ENCODE measurements around the gene TRIM63. TPM values are rescaled to one million over a fixed set of nuclear protein-coding genes. Genes with fewer than 3 reads are reported as not detected.
A peak's percentile ranks its signal among the peaks of the same experiment; 100 is the strongest.

The TRIM63 gene
- polyA plus RNA-seq, 12 donors = 13.4 to 57.6 (median 38.9) TPM; not detected in 1

- peak; percentile 90 for DNase-seq
Observed at GRCh38 chr1:26035959-26036755, 31.3 kb downstream of the TRIM63 start.

- DNase-seq = peak; percentile 91
Observed at GRCh38 chr1:26035203-26035958, 32.0 kb downstream of the TRIM63 start.

- no peak for DNase-seq
Observed at GRCh38 chr1:26034504-26035202, 32.8 kb downstream of the TRIM63 start.

- no peak for DNase-seq
Observed at GRCh38 chr1:26032656-26033357, 34.6 kb downstream of the TRIM63 start.

- no peak for DNase-seq
Observed at GRCh38 chr1:26031611-26032220, 35.7 kb downstream of the TRIM63 start.

GRCh38 chr1:26031196-26031595 lies 36.2 kb downstream of the TRIM63 start:
- DNase-seq = no peak

GRCh38 chr1:26029864-26030481 lies 37.5 kb downstream of the TRIM63 start:
- no peak for DNase-seq

GRCh38 chr1:26029054-26029863 lies 38.2 kb downstream of the TRIM63 start:
- no peak for DNase-seq

- DNase-seq = no peak
Observed at GRCh38 chr1:26028490-26028980, 38.9 kb downstream of the TRIM63 start.

- no peak for DNase-seq
Observed at GRCh38 chr1:26027716-26028489, 39.5 kb downstream of the TRIM63 start.

- no peak for DNase-seq
Observed at GRCh38 chr1:26025517-26025916, 41.9 kb downstream of the TRIM63 start.

GRCh38 chr1:26025060-26025459 lies 42.4 kb downstream of the TRIM63 start:
- no peak for DNase-seq

- no peak for DNase-seq
Observed at GRCh38 chr1:26023826-26024225, 43.6 kb downstream of the TRIM63 start.

GRCh38 chr1:26023009-26023408 lies 44.4 kb downstream of the TRIM63 start:
- DNase-seq = no peak

- no peak for DNase-seq
Observed at GRCh38 chr1:26022404-26022779, 45.0 kb downstream of the TRIM63 start.

GRCh38 chr1:26021647-26022403 lies 45.6 kb downstream of the TRIM63 start, which contains the start of gene EXTL1:
TSS of gene EXTL1 (plus strand) at chr1:26021775. CDS start at chr1:26022647, 872 bp downstream.
- DNase-seq = peak; percentile 79

GRCh38 chr1:26020941-26021646 lies 46.3 kb downstream of the TRIM63 start:
- no peak for DNase-seq
